ENCODE measurements around the gene LCA5.

DNA sequence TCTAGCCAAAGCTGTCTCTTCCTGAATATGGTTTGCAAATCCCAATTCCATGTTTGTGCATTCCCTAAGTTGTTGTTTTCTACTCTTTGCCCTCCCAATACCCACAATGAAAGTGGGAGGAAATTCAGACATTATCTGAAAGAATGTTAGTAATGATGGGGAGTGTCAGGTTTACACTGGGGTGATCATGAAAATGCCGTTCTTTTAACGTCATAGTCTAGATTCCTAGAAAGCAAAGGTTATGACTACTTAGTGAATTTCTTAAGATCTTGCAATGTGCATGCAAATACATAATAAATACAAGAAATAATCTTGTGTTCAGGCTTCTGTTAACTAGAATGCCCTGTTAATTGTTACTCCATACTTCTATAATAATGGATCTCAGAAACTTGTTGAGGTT lies 101.0 kb downstream of the LCA5 start:
- TF ChIP-seq CTCF (IDR thresholded peaks at IDR 0.05; ENCODE audit: poor library complexity) (no peak), EZH2 (IDR thresholded peaks at IDR 0.05; ENCODE audit: borderline replicate concordance) (no peak)
